HG03432 (cell line): ENCODE results near the gene UBE2QL1.

ENCODE experiments used
- ATAC-seq: cut with Tn5 transposase; IDR thresholded peaks from one replicate; pipeline ENCODE4 v1.9.1; 2021; ENCODE audit warnings: mild to moderate bottlenecking, moderate library complexity; ENCODE audit not compliant: unreplicated experiment

Gene UBE2QL1

DNA sequence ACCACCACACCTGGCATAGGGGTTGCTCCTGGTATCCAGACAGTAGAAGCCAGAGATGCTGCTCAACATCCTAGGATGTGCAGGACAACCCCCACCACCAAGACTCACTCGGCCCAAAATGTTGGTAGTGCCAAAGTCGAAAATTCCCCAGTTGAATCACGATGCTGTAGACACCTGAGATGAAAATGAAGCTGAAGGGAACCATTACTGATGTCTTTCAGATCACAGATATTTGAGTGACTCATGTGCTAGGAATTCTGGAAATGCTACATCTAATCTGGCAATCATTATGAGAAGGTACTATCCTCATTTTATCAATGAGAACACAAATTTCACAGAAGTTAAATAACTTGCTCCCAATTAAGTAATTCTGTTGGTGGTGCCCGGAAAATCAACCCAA lies 21.0 kb upstream of the UBE2QL1 start:
- ATAC-seq: no peak

DNA sequence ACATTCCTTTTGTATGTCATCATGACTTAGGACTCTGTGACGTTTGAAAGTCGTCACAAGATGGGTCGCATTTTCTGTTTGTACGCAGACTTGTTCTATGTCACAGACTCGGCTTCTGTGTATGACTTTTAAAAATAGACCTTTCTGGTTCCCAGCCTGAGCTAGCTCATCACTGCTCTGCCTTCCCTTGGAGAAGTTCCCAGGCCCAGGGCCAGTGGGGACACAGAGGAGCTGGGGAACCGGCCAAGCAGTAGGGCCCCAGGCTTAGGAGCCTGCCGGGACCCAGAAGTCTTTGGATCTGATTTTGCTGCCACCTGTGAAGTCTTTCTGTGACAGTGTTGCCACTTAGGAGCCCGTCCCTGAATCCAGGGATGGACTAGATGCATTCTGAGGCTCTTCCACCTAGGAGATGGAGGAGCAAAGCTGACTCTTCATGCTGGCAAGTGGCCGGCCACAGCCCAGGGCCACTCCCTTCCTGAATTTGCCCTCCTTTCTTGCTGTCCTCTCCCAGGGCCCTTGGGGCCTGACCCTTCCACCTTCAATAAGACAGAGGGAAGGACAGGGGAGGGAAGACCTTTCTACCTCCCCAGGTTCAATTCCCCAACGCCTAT lies 18.1 kb upstream of the UBE2QL1 start:
- no peak for ATAC-seq

DNA sequence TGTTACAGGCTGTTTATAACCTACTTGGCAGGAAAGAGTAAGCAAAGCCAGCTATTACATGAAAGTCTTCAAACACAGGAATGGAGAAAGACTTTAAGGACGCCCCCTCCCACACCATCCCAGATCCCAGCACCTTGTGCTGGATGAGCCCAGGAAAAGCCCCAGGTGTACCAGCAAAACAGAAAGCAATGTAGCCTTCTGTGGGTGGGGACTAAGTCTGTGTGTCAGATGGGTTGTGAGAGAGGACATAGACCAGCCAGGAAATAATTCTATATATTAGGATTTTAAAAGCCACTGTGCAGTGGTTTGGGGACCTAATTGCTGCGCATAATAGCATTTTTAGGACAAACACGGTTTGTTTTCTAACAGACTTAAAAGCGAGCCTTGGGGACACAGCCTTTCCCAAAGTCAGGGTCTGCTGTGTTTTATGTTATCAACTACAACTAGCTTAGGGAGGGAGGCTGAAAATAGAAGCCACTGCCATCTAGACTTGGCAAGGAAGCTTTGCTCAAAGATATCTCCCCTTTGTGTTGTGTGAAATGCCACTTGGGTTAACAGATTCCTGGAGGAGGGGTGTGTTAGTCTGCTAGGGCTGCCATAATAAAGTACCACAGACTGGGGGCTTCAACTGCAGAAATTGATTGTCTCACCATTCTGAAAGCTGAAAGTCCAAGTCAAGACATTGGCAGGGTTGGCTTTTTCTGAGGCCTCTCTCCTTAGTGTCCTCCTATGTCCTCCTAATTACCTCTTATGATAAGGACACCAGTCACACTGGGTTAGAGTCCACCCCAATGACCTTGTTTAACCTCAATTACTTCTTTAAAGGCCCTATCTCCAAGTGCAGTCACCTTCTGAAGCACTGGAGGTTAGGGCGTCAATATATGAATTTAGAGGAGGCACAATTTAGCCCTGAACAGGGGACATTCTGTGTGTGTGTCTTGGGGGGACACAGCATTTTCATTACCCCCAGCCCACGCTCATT lies 17.2 kb upstream of the UBE2QL1 start:
- no peak for ATAC-seq

DNA sequence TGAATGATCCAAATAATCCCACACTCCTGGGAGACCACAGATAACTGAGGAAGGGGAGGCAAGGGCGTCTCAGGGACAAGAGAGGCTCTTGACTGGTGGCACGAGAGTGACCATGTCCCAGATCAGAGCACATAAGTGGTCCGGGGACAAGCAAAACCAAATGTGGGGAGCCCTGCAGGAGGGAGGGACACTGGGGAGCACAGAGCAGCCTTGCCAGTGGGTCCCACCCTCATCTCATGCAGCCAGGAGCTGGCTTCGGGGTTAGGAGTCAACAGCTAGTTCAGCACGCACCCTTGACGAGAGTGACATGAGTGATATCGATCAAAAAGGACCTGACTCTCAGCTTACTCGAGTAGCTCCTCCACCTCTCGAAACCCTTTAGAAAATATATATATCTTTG lies 16.5 kb upstream of the UBE2QL1 start:
- ATAC-seq: no peak

DNA sequence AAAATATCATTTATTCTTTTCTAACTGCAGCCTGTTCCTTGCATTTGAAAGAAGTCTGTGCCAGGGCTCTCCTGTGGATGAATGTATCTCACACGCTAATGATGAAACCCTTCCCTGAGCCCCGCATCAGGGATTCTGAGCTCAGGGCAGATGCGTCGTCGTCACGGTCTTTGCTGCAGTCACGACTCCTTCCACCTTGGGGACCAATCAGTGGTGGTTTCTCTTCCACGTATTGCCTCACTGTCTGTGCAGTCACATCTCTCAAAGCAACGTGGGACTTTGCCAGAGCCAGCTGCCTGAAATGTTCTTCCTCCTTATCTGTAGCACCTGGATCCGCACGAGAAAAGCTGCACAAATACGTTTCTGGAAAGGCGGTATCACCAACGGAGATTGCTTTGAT lies 13.9 kb upstream of the UBE2QL1 start:
- no peak for ATAC-seq

DNA sequence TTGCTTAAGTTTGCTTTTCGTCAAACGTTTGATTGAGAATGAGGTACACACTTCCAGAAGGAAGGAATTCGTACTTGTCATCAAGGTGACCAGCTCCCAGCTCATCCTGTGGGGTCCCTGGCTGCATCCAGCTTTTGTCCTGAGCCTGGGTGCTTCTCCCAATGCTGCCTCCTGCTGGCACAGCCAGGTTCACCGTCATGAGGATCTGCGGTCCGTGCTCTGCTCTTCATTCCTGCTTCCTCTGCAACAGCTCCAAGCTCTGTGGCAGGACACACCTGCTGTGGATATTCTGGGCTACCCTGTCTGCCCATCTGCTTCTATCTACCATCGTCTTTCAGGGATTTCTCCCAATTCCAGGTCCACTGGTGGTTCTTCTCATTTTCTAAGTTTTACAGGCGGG lies 13.3 kb upstream of the UBE2QL1 start:
- no peak for ATAC-seq

DNA sequence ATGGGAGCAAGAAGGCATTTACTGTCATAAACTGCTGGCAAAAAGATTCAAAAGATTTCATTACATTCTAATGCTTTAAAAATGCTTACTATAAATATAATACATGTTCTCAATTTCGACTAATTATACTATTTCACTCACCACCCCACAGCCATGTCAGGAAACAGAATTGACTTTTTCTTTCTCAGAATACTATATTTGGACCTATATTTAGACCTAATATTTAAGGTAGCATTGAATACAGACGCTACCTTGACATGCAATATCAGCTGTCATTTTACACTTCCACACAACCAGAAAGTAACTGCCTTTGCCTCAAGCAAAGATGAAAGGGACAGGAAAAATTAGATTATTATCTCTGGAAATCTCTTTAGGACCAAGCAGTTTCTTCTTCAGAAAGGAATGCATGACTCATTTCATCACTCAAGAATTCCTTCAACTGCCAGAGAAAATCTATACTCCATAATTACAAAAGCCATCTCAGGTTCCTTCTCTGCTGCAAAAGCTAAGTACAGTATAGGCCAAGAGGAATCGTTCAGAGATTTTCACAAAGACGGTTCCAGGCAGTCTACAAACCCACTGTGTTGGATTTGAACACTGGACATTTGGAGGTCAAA lies 11.8 kb upstream of the UBE2QL1 start:
- ATAC-seq: no peak

DNA sequence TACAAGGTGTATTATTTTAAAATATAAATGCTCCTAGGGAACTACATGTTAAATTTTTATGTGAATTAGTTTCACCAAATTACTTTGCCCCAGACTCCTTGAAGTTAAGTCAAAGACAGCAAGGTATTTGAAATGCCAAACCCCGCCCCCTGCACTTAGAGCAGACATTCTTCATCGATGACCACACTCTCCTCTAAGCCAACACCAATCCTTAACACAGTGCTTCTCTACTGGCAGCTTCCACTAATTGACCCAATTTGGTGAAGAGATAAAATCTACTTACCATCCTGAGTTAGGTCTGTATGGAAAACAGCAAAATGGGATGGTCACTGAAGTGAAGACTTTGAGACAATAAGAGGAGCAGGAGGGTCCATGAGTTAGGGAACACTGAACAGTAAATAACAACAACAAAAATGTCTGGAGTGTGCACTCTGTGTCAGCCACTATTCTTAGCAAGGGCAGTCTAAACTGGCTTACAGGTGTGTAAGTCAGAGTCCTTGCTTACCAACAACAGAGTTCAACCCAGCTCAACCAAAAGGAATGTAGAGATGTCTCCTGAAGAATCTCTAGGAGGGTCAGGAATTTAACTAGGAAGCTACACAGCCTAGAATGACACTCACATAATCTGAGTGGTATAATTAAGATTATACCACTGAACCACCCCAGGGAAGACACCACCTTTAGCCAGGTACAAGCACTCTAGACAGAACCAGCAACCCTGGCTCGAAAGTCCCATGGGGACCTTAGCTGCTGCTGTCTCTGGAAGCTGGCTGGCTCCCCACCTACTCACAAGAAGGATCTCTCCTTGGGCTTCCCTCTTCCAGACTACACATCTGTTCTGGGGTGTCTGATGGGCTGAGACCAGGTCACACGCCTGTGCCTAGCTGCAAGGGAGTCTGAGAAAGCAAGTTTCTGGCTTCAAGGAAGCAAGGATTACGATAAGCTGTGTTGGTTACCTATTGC lies 8.8 kb upstream of the UBE2QL1 start:
- no peak for ATAC-seq

DNA sequence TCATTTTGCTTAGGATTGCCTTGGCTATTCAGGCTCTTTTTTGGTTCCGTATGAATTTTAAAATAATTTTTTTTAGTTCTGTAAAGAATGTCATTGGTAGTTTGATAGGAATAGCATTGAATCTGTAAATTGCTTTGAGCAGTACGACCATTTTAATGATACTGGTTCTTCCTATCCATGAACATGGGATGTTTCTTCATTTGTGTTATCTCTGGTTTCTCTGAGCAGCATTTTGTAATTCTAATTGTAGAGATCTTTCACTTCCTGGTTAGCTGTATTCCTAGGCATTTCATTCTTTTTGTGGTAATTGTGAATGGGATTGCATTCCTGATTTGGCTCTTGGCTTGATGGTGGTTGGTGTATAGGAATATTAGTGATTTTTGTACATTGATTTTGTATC lies 6.3 kb upstream of the UBE2QL1 start:
- no peak for ATAC-seq

DNA sequence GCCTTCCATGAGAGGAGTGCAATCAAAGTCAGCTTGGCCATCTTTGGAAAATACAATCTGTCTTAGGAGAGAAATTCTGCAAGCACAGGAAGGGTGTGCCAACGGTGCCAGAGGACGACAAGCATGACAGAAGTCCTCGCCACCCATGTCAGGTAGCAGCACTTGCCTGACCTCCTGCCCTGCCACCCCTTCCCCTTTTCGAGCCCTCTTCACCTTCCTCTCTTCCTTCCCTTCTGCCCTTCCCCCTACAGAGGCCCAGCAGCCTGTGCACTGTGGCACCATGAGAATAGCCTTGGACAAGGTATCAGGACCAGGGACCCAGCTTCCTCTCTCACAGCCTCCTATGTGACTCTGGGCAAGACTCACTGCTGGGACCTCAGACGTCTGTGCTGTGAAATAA lies 5.3 kb upstream of the UBE2QL1 start:
- no peak for ATAC-seq

DNA sequence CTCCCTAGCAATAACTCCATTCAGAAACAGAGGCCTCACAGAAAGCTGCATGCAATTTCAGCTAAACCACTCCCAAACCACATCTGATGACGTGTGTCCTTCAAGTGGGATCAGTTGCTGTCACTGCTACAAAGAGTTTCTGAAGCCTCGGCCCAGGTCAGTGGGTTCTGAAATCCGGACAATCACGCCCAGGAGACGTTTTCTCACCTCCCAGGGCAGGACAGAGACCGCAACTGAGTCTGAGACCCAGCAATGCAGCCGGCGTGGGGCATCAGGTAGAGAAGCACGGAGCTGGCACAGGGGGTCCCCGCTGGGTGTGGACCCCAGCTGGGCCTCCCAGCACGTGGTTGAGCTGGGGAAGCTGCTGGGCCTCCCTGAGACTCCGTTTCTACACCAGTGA lies 2.6 kb upstream of the UBE2QL1 start:
- ATAC-seq: no peak

DNA sequence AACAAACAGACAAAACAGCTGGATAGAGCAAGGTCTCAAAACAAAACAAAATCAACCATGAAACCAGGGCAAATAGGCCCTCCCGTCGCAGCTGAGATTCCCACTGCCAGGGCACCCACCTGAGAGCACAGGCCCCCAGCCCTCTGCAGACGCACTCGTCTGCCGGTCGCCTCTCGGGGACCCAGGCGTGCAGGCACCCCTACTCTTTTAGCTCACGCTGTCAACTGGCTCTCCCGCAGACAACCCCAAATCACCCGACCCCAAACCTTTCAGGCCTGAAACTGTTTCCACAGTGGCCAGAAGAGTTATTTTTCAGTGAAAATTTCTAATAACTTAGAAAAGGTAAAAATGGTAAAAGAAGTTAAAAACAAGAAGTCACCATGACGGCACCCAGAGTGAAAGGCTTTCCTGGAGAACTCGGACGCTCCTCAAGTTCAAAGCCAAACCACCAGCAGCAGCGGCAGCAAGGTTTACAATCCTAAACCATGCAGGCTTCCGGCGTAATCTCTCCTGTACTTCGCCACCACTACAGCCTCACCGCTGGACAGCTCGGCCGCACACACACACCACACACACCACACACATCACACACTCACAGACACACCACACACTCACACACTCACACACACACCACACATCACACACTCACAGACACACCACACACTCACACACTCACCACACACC lies 1.9 kb upstream of the UBE2QL1 start:
- no peak for ATAC-seq

DNA sequence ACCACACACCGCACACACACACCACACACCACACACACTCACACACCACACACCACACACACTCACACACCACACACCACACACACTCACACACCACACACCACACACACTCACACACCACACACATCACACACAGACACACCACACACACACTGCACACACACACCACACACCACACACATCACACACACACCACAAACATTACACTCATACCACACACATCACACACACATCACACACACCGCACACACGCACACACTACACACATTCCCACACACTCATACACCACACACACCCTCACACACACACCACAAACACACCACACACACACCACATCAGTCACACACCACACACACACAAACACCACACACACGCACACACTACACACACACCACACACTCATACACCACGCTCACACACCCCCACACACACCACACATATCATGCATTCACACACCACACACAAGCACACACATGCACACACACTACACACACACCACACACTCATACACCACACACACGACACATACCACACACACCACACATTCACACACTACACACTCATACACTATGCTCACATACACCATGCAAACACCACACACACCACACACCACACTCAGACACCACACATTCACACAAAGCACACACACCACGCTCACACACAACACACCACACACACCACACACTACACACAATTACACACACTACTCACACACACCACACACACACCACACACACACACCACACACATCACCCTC lies 1.1 kb upstream of the UBE2QL1 start:
- ATAC-seq: no peak

DNA sequence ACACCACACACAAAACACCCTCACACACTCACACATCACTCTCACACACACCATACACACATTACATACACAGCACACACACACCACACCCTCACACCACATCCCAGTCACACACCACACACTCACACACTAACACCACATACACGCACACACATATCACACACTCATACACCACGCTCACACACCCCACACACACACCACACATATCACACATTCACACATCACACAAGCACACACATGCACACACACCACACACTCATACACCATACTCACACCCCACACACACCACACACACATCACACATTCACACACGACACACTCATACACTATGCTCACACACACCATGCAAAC lies 543 bp upstream of the UBE2QL1 start:
- ATAC-seq: no peak

DNA sequence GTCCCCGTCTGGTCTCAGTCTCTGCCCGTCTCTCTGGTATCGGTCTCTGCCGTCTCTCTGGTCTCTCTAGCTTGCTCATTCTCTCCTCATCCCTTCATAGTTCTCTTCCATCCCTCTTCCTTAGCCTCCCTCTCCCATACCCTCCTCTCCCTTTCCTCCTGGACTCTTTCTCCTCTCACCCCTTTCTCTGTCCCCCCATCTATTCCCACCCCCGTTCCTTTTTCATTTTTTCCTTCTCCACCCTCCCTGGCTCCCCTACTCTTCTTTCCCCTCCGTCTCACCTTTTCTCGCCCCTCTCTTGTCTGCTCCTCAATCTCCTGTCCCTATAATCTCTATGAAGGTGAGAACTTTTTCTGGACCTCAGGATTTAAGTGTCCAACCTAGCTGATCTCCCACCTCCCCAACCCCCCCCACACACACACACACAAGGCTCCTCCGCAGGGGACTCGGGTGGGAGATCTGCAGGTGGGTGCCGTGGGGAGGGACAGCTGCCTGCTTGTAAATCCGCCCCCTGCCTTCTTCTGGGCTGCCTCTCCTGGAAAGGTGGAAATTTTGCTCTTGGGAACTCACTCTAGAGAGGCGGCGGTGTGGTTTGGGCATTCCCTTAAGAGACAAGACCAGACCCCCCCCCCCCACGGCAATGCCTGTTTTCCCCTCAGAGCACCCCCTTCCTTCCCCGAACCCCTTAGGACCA lies 953 bp downstream of the UBE2QL1 start:
- ATAC-seq: no peak

DNA sequence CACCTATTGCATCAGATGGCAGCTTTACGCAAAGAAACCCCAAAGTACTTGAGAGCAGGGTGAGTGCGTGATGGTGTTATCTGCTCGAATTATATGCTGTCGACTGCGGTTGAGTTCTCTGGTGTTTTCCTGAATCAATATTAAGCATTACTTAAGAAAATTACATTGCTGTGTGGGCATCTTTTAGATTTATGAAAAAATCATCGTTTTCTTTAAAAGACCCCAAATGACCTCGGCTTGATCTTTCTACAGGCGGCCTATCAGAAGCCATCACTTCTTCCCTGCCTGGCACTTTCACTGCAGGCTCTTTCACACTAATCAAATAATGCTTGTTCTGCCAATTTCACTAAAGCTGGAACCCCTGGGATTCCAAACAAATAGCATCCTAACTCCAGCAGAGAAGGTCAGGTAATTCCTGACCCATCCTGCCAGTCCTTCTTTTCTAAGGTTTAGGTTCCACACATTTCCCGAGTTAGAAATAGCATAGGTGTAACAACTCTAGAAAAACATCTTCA lies 1.7 kb downstream of the UBE2QL1 start:
- ATAC-seq: no peak

DNA sequence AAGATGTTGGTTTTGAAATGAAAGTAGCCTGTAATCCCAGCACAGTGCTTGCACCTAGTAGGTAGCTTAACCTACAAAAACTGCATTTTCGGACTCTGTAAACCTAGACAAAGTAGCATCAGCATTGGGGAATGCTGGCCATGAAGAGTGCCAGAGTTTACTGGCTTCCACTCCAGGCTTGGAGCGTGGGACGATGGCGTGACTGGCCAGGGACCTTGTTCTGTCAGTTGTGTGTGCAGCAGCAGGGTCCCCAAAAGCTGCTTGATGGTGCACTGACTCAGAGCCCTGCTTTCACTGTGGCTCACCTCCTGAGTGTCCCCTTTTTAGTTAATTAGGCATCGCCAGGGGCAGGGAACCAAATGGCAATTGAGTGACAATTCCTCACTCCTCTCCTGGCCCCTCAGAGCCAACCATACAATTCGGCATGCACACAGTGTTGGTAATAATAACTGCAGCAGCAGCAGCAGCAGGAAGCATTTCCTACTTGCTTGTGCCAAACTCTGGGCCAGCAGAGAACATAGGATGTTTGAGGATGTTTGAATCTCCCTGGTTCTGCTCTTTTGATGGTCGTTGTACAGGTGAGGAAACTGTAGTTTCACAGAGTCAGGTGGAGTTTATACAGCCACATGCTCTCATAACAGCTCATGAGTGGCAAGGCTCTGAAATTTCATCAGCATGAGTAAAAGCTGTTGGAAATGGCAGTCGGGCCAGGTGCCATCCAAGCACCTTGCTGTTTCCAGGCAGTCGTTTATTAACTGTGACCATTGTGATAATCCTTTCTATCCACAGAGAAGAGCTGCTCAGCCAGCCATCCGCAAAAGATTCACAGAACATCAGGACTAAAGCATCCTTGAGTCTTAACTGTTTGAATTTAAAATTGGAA lies 4.2 kb downstream of the UBE2QL1 start:
- no peak for ATAC-seq
